Upper lobe of left lung (tissue), 6 donors: Measurements from ENCODE around the gene TDRD12. TPM values are rescaled to one million over a fixed set of nuclear protein-coding genes. Genes with fewer than 3 reads are reported as not detected.
"Not testable (repeated sequence)": the region's sequence is repeated elsewhere in the genome, so short reads cannot be mapped to it uniquely, and the experiment has no call there.

Experiments used
- ATAC-seq, 2 donors: fragments of 200-7000 bp; cut with Tn5 transposase; one replicate each; pipeline ENCODE4 v1.9.1; 2022; ENCODE audit warnings: mild to moderate bottlenecking in 2 of 2, moderate library complexity in 2 of 2; ENCODE audit not compliant: low FRiP score in 2 of 2
- DNase-seq, 2 donors: peaks; one replicate each; pipeline ENCODE4 v3.0.0-alpha.2; 2019 to 2020
- H3K27ac ChIP-seq, 4 donors: fragments of 200-600 bp; sonication (generic); one replicate each; pipeline ENCODE4 v1.5.1; 2016 to 2019
- H3K27me3 ChIP-seq, 4 donors: fragments of 200-600 bp; sonication (generic); one replicate each; pipeline ENCODE4 v1.5.1; 2017 to 2019
- H3K36me3 ChIP-seq, 4 donors: fragments of 200-600 bp; sonication (generic); one replicate each; pipeline ENCODE4 v1.5.1; 2016 to 2019
- H3K4me1 ChIP-seq, 4 donors: fragments of 200-600 bp; sonication (generic); one replicate each; pipeline ENCODE4 v1.5.1; 2018 to 2019
- H3K4me3 ChIP-seq, 4 donors: fragments of 200-600 bp; sonication (generic); one replicate each; pipeline ENCODE4 v1.5.1; 2017 to 2019; ENCODE audit warnings: mild to moderate bottlenecking in 2 of 4, moderate library complexity in 1 of 4
- H3K9me3 ChIP-seq, 4 donors: fragments of 200-600 bp; sonication (generic); one replicate each; pipeline ENCODE4 v1.5.1; 2018 to 2019
- EP300 ChIP-seq, 4 donors: sonication (generic); formaldehyde crosslinking; IDR thresholded peaks; one replicate each; pipeline ENCODE4 v1.5.1; 2017; ENCODE audit warnings: antibody characterized with exemption in 4 of 4, control low read depth in 2 of 4
- POLR2A ChIP-seq, 4 donors: fragments of 450-650 bp; IDR thresholded peaks; one replicate each; pipeline ENCODE4 v1.5.1; 2016 to 2017; ENCODE audit warnings: antibody characterized with exemption in 4 of 4, mild to moderate bottlenecking in 2 of 4
- POLR2AphosphoS5 ChIP-seq, 2 donors: sonication (generic); formaldehyde crosslinking; IDR thresholded peaks; one replicate each; pipeline ENCODE4 v1.5.1; 2017; ENCODE audit warnings: antibody characterized with exemption in 2 of 2
- WGBS, 2 donors: methylation state at CpG; one replicate each; pipeline ENCODE4 v1.1.5; 2017 to 2018; 5-methylcytosine and 5-hydroxymethylcytosine counted together
- total RNA-seq, 6 donors: library from RNA; depleted of rRNA in 4 of 6; stranded (reverse); fragments of >200 nt in 4 of 6; gene quantifications; one replicate each; pipeline versions ENCODE4 v1.1.0 to v1.2.1, GENCODE V29; 2016 to 2021
- TF ChIP-seq, protein P1 (sequence below), 6 experiments: fragments of 450-650 bp in 4 of 6; fragments of 200-600 bp in 2 of 6; sonication (generic) in 2 of 6; IDR thresholded peaks; one replicate each; pipeline ENCODE4 v1.5.1; 2016 to 2019; ENCODE audit warnings: antibody characterized with exemption in 6 of 6
- donor health status: DM: no; HTN: no; CAD: no; lungs with moderate emphysema.
- donor health status: DM: no; HTN: yes; CAD: no; lungs with severe emphysema.

The TDRD12 gene
- total RNA-seq, 6 donors from 2014 or later: 0.15 to 4.0 (median 0.38) TPM; not detected in 2

GRCh38 chr19:32691952-32692726 is 27.4 kb upstream of the TDRD12 start:
- peak; percentile 82 to 92 for DNase-seq
- Histone ChIP-seq H3K27me3 (no peaks in the 10 kb centered on the region), H3K4me1 (peaks cover 53 to 68% (median 59%) of the 10 kb centered on the region in 4 donors), H3K27ac (peak overlapping the region; percentile 85 to 91 (median 88)), H3K36me3 (peaks cover 0 to 2% (median 0%) of the 10 kb centered on the region in 4 donors), H3K4me3 (peak overlapping the region; percentile 63 to 93 (median 77)), H3K9me3 (no peaks in the 10 kb centered on the region)
- TF ChIP-seq POLR2AphosphoS5 (IDR thresholded peaks at IDR 0.05): peak; percentile 29 to 34
- TF ChIP-seq, protein P1, sequence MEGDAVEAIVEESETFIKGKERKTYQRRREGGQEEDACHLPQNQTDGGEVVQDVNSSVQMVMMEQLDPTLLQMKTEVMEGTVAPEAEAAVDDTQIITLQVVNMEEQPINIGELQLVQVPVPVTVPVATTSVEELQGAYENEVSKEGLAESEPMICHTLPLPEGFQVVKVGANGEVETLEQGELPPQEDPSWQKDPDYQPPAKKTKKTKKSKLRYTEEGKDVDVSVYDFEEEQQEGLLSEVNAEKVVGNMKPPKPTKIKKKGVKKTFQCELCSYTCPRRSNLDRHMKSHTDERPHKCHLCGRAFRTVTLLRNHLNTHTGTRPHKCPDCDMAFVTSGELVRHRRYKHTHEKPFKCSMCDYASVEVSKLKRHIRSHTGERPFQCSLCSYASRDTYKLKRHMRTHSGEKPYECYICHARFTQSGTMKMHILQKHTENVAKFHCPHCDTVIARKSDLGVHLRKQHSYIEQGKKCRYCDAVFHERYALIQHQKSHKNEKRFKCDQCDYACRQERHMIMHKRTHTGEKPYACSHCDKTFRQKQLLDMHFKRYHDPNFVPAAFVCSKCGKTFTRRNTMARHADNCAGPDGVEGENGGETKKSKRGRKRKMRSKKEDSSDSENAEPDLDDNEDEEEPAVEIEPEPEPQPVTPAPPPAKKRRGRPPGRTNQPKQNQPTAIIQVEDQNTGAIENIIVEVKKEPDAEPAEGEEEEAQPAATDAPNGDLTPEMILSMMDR (IDR thresholded peaks at IDR 0.05): peak in 3 of 6 experiments; percentile 10 to 21 (median 19)
- peak in 2 of 4 donors; percentile 42 to 52 for TF ChIP-seq POLR2A (IDR thresholded peaks at IDR 0.05)
- no peak for TF ChIP-seq EP300 (IDR thresholded peaks at IDR 0.05)
- peak; percentile 88 to 94 for ATAC-seq
- WGBS, 2 donors: 2 to 8% methylated on average over 12 to 36 of the region's 93 CpGs

DNA sequence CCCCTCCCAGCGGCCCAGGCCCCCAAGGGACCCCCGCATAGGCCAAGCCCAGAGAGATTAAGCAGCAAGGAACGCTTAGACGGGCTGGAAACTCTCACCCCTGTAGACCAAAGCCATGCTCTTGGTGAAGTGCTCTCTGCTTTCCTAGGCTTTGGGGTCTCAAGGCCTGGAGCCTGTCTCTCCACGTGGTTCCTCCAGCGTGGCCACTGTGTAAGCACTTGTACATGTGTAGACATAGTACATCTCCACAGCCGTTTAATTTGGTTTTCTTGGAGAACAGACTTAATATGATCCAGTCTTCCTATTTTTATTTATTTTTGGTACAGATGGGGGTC is 26.9 kb upstream of the TDRD12 start:
- Histone ChIP-seq H3K27ac (peak overlapping the region; percentile 85 to 91 (median 88)), H3K4me3 (peak overlapping the region; percentile 63 to 93 (median 77)), H3K4me1 (peaks cover 53 to 74% (median 61%) of the 10 kb centered on the region in 4 donors), H3K27me3 (no peaks in the 10 kb centered on the region), H3K9me3 (no peaks in the 10 kb centered on the region), H3K36me3 (peaks cover 0 to 5% (median 0%) of the 10 kb centered on the region in 4 donors)
- WGBS, 2 donors: 27 to 40% methylated on average over 3 to 7 of the region's 7 CpGs
- TF ChIP-seq POLR2AphosphoS5 (IDR thresholded peaks at IDR 0.05) (no peak), POLR2A (IDR thresholded peaks at IDR 0.05) (no peak), EP300 (IDR thresholded peaks at IDR 0.05) (no peak)
- TF ChIP-seq, protein P1 (IDR thresholded peaks at IDR 0.05): no peak
- ATAC-seq (peak in 1 of 2 donors; percentile 14), DNase-seq (no peak)

GRCh38 chr19:32693151-32694108 is 26.1 kb upstream of the TDRD12 start:
- WGBS, 2 donors: 65 to 78% methylated on average over 20 of the region's 20 CpGs
- ATAC-seq, H3K36me3 ChIP-seq, H3K27me3 ChIP-seq, DNase-seq, H3K9me3 ChIP-seq: not testable (repeated sequence)
- Histone ChIP-seq H3K27ac (peak overlapping the region; percentile 48 to 91 (median 85)), H3K4me1 (peaks cover 53 to 74% (median 61%) of the 10 kb centered on the region in 4 donors), H3K4me3 (peak overlapping the region; percentile 63 to 93 (median 77))

DNA sequence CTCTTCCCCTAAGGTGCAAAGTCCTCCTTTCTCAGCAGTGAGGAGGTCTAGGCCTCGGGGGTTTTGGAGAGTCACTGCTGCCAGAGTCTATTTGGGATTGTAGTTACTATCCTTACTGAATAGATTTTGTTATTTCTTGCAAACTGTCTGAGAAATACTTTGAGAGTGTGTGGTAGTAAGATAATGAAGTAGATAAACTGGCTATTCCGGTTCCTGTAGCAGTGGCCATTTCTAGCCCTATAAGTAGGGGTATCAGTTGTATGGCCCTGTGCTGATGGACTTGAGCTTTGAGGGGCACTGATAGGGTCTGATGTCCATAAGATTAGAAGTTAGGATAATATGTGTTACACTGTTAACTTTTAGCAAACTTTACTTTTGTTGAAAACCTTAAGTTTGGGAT is 25.3 kb upstream of the TDRD12 start:
- Histone ChIP-seq H3K27ac (peak overlapping the region; percentile 48 to 91 (median 63)), H3K4me3 (peak overlapping the region in 3 of 4 donors; percentile 2 to 93 (median 87)), H3K4me1 (peaks cover 53 to 74% (median 61%) of the 10 kb centered on the region in 4 donors), H3K36me3 (peaks cover under 1 to 14% (median 5%) of the 10 kb centered on the region in 4 donors)
- ATAC-seq, H3K27me3 ChIP-seq, DNase-seq, H3K9me3 ChIP-seq: not testable (repeated sequence)
- WGBS, 2 donors: 45 to 65% methylated on average over 2 of the region's 2 CpGs

- Histone ChIP-seq H3K4me3 (peak overlapping the region in 2 of 4 donors; percentile 87 to 93), H3K36me3 (peaks cover 3 to 19% (median 8%) of the 10 kb centered on the region in 4 donors), H3K27ac (peak overlapping the region in 2 of 4 donors; percentile 18 to 70), H3K4me1 (peaks cover 53 to 73% (median 61%) of the 10 kb centered on the region in 4 donors)
- not testable (repeated sequence) for ATAC-seq, H3K27me3 ChIP-seq, H3K9me3 ChIP-seq, DNase-seq
- 21 to 25% methylated on average over 2 of the region's 2 CpGs for WGBS, 2 donors
Observed at GRCh38 chr19:32694851-32695250, 24.7 kb upstream of the TDRD12 start.

- not testable (repeated sequence) for H3K9me3 ChIP-seq, DNase-seq, H3K27me3 ChIP-seq, ATAC-seq
- H3K27ac ChIP-seq: peak overlapping the region in 2 of 4 donors; percentile 18 to 53
- peak overlapping the region in 1 of 4 donors; percentile 87 for H3K4me3 ChIP-seq
- peaks cover 52 to 66% (median 59%) of the 10 kb centered on the region in 4 donors for H3K4me1 ChIP-seq
- WGBS, 2 donors: 36 to 58% methylated on average over 6 of the region's 6 CpGs
- peaks cover 3 to 24% (median 12%) of the 10 kb centered on the region in 4 donors for H3K36me3 ChIP-seq
Observed at GRCh38 chr19:32695506-32695905, 24.1 kb upstream of the TDRD12 start.
